Measurements from ENCODE around the gene ATP5ME. TPM values are rescaled to one million over a fixed set of nuclear protein-coding genes. Genes with fewer than 3 reads are reported as not detected.

Gene ATP5ME
- total RNA-seq, 1 donor from 2014 or later = 230 TPM

GRCh38 chr4:663438-664428, 10.3 kb downstream of the ATP5ME start:
- TF ChIP-seq, protein P1, sequence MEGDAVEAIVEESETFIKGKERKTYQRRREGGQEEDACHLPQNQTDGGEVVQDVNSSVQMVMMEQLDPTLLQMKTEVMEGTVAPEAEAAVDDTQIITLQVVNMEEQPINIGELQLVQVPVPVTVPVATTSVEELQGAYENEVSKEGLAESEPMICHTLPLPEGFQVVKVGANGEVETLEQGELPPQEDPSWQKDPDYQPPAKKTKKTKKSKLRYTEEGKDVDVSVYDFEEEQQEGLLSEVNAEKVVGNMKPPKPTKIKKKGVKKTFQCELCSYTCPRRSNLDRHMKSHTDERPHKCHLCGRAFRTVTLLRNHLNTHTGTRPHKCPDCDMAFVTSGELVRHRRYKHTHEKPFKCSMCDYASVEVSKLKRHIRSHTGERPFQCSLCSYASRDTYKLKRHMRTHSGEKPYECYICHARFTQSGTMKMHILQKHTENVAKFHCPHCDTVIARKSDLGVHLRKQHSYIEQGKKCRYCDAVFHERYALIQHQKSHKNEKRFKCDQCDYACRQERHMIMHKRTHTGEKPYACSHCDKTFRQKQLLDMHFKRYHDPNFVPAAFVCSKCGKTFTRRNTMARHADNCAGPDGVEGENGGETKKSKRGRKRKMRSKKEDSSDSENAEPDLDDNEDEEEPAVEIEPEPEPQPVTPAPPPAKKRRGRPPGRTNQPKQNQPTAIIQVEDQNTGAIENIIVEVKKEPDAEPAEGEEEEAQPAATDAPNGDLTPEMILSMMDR (IDR thresholded peaks at IDR 0.05; ENCODE audit: partially characterized antibody, unreplicated experiment) = peak; percentile 19
- Mint-ChIP-seq H3K27ac (ENCODE audit: unreplicated experiment) (no peak overlapping the region), H3K27me3 (ENCODE audit: unreplicated experiment) (peaks cover 15% of the 10 kb centered on the region), H3K9me3 (ENCODE audit: unreplicated experiment) (peaks cover 4% of the 10 kb centered on the region), H3K4me3 (ENCODE audit: unreplicated experiment) (peak overlapping the region; percentile 83), H3K36me3 (ENCODE audit: unreplicated experiment) (peaks cover 6% of the 10 kb centered on the region), H3K4me1 (ENCODE audit: low read depth, unreplicated experiment) (no peaks in the 10 kb centered on the region)
- peak; percentile 68 for DNase-seq

- Mint-ChIP-seq H3K27ac (ENCODE audit: unreplicated experiment) (no peak overlapping the region), H3K36me3 (ENCODE audit: unreplicated experiment) (peaks cover 6% of the 10 kb centered on the region), H3K9me3 (ENCODE audit: unreplicated experiment) (peaks cover 4% of the 10 kb centered on the region), H3K4me3 (ENCODE audit: unreplicated experiment) (peak overlapping the region; percentile 69), H3K27me3 (ENCODE audit: unreplicated experiment) (peaks cover 15% of the 10 kb centered on the region), H3K4me1 (ENCODE audit: low read depth, unreplicated experiment) (no peaks in the 10 kb centered on the region)
- DNase-seq = peak; percentile 14
- TF ChIP-seq, protein P1 (IDR thresholded peaks at IDR 0.05; ENCODE audit: partially characterized antibody, unreplicated experiment) = no peak
Observed at GRCh38 chr4:663046-663437, 11.0 kb downstream of the ATP5ME start.

DNA sequence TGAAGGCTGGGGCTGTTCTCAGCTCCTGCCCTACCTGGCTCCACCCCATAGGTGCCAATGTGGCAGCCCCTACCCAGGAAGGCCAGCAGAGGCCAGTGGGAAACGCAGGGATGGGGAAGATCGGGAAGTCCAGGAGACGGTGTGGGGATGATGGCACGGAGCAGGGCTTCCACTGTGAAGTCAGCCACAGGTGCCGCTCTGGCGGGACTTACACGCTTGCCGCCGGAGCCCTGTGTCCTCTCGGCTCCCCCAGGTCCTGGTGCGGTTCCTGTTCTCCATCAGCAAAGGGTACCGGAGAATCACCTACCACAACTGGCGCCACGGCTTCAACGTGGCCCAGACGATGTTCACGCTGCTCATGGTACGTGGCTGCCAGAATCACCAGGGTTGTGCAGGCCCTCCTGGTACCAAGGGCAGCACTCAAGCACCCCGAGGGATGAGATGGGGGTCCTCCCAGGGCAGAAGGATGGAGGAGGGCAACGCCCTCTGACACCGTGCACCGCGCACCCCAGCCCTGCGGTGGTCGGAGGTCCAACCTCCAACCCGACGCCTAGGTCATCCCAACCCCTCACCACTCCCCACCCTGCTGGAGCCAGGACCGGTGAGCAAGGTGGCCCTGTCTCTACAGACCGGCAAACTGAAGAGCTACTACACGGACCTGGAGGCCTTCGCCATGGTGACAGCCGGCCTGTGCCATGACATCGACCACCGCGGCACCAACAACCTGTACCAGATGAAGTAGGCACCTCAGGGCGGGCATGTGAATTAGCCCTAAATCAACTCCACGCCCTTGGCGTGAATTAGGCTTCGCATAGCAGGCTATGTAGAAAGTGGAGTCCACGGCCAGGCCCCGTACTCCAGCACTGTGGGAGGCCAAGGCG, 12.0 kb downstream of the ATP5ME start:
- H3K4me1 Mint-ChIP-seq (ENCODE audit: low read depth, unreplicated experiment) = no peaks in the 10 kb centered on the region
- no peak overlapping the region for H3K27ac Mint-ChIP-seq (ENCODE audit: unreplicated experiment)
- no peak overlapping the region for H3K4me3 Mint-ChIP-seq (ENCODE audit: unreplicated experiment)
- peaks cover 4% of the 10 kb centered on the region for H3K9me3 Mint-ChIP-seq (ENCODE audit: unreplicated experiment)
- H3K36me3 Mint-ChIP-seq (ENCODE audit: unreplicated experiment) = peaks cover 6% of the 10 kb centered on the region
- peaks cover 15% of the 10 kb centered on the region for H3K27me3 Mint-ChIP-seq (ENCODE audit: unreplicated experiment)
- TF ChIP-seq, protein P1 (IDR thresholded peaks at IDR 0.05; ENCODE audit: partially characterized antibody, unreplicated experiment) = no peak
- peak; percentile 8 for DNase-seq

- no peaks in the 10 kb centered on the region for H3K4me1 Mint-ChIP-seq (ENCODE audit: low read depth, unreplicated experiment)
- peaks cover 15% of the 10 kb centered on the region for H3K27me3 Mint-ChIP-seq (ENCODE audit: unreplicated experiment)
- no peak overlapping the region for H3K27ac Mint-ChIP-seq (ENCODE audit: unreplicated experiment)
- peaks cover 6% of the 10 kb centered on the region for H3K9me3 Mint-ChIP-seq (ENCODE audit: unreplicated experiment)
- DNase-seq = peak; percentile 7
- TF ChIP-seq, protein P1 (IDR thresholded peaks at IDR 0.05; ENCODE audit: partially characterized antibody, unreplicated experiment) = no peak
- H3K36me3 Mint-ChIP-seq (ENCODE audit: unreplicated experiment) = peaks cover 6% of the 10 kb centered on the region
- H3K4me3 Mint-ChIP-seq (ENCODE audit: unreplicated experiment) = no peak overlapping the region
Observed at GRCh38 chr4:661231-661630, 12.8 kb downstream of the ATP5ME start.

All from glutamatergic neuron (in vitro differentiated cells).